T-helper 1 cell (primary cell): ENCODE data around the gene PRKAG1.

Experiments
- DNase-seq, 5 donors: peaks; one replicate each; pipeline ENCODE4 v3.0.0-alpha.2; 2012 to 2020

The PRKAG1 gene

DNA sequence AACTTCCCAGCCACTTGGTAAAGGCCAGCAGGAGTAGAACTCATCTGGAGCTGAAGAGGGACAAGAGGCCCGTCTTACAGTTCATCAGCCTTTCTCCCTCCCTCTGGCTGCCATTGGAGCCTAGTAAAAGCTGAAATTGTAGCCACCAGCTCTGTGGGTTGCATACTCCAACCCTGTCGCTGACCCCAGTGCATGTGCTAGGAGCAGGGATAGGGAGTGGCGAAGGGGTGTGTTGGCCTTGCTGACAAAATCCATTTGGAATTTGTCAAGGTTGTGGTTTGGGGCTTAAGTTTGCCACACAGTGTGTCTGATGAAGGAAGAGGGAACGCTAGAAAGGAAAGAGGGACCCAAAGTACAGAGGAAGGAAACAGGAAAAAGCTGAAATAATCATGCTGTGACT is 57.2 kb downstream of the PRKAG1 start:
- DNase-seq, result no peak

DNA sequence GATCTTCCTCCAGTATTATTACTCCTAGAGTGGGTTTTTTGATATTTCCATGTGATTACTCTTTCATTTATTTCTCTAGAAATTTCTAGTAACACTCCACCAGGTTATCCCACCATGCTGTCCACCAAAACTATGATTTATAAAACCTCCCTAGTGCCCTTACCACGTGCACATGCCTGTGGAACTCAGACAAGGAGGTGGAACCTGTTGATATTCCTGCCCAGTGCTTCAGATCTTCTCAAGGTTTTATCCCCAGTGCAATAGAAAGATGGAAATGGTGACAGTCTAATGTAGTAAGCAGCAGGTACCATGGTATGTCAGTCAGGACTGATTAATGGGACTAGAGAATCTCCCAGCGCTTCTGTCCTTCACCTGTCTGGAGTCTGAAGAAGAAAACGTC is 57.7 kb downstream of the PRKAG1 start:
- DNase-seq, result no peak

DNA sequence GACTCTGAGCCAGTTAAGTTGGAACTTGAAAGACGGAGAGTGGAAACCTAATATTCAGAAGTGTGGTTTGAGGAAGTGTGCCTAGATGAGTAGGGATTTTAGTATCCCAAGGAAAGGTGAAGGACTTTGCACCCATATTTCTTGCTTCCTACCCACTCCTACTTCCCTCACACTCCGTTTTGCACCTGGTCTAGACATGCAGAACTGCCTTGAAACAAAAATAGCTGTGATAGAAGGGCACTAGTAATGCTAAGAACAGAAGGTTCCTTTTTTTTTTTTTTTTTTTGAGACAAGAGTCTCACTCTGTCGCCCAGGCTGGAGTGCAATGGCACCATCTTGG is 60.6 kb downstream of the PRKAG1 start:
- DNase-seq, result no peak

DNA sequence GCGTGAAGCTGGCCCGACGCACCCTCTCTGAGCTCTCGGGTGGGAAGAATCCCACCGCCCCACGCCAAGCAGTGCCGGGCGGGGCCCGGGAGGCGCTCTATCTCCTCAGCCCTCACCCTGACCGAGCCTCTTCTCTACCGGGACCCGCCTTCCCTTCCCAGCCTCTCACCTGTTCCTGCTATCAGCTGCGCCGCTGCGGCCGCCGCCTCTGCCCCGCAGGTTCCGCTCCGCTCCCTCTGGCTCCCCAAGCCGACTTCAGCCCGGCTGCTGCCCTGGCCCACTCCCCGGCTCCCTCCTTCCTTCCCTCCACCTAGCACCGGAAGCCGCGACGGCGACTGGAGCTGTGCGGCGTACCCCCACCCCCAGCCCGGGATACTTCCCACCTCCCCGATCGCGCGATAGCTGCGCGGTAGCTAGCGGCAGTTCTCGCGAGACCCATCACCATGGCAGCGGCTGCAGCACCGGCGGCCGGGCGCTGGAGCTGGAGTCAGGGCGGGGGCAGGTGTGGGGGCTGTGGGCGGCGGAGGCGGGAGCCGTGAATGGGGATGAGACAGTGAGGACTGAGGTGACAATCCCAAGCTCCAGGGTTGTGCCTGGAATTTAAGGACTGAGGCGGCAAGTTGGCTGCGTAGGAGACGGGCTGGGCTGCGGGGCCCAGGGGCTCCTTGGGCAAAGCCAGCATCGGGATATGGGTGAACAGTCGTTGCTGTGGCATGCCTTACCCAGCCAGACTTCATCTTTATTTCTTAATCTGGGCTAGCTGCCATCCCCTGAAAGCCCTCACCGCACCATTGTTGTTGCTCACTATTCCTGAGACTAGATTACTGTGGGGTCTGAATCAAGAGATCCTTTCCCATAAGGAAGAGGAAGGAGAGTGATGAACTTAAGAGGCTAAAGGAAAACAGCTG is 61.2 kb downstream of the PRKAG1 start, which contains the start of gene ARF3:
ARF3 (minus strand) TSS at position 347 of the 908 bp plus-strand sequence. CDS start 16,392 bp downstream, outside the sequence.
- DNase-seq, result peak; percentile 87 to 94 (median 92)

DNA sequence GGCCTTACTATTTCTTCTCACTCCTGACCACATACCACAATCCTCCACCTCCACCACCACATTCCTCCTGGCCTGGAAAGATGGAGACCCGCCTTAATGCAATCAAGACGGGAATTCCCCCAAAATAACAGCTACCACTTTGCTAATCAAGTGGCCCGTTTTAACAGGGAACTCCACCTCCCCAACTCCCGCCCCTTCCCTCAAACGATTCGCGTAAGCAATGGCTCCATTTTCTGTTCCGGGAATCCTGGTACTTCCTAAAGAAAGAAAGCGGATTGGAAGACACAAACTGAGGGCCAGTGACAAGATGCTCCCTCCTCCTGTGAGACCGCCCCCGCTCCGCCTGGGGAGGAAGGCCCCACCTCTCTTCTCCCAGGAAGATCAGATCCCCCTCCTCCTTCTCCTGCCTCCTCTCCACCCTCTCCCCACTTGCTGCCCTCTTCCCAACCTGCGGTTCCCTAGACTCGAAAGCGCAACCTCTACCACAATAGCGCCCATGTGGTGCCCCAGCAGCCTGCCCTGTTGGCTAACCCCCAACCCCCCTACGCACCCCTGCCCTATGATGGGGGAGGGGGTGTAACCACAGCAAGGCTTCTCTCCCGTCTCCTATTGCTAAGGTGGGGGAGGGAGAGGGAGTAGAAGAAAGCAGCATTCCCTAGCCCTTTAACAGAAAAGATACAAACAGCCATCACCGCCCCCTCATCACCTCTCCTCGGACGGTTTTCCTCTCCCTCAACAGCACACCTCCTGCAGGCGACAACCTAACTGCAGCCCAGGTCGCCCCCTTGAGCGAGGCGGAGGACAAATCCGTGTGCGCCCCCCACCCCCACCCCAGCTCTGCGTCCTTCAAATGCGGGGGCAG is 62.1 kb downstream of the PRKAG1 start:
- DNase-seq, result no peak

DNA sequence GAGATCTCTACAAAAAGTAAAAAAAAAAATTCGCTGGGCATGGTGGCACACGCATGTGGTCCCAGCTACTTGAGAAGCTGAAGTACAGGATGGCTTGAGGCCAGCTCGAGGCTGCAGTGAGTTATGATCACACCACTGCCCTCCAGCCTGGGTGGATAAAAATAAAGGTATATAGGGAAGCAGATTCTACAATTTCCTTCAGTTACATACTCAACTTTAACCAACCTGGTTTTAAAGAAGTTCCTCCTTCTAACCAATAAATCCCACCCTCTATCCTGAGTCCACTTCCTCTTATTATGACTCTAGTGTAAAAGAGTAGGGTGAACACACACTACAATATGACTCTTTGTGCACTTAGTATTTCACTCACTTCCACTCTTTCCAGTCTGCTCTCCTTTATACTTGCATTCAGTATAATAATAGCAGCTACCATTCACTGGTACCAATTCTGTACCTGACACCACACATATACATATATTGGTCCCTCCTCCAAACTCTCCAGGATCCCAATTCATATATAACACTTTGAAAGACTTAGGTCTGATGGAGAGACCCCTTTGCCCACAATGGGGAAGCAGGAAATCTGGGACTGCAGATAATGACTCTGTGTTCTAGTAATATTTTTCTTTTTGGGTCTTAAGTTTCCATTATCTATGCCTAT is 63.6 kb downstream of the PRKAG1 start:
- no peak for DNase-seq

DNA sequence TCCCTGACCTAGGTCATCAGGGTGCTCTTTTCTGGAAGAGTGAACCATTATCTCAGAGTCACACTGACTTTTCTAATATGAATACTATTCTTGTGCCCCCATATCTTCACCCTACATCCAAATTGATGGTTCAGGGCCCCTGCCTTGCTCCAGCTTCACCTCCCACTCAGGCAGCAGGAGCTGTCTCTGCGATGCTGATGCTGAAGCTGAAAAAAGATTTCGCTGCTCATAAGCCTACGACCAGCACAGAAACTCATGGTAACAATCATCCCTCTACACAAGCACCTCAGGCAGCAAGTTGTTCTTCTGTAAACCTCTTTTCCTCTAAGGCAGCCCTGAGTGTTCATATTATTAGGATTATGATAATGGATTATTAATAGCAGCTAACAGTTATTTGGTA is 64.5 kb downstream of the PRKAG1 start:
- no peak for DNase-seq

DNA sequence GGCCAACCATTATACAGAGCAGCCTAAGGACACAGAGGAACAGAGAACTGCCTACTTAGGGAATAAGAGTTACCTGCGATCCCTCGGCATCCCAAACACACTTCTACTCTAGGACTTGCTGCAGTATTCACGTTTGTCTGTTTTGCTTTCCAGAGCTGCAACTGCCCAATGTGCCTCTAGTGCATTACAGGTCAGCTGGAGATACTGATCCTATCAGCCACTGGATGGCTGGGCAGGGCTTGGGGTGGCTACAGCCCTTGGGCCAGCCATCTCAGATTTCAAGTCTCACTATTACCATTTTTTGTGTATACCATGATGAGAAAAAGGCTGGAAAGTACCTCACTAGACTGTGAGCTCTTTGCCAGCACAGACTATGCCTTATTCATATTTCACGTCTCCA is 65.9 kb downstream of the PRKAG1 start:
- DNase-seq, result no peak
